Activated naive CD4-positive, alpha-beta T cell treated with anti-CD3 and anti-CD28 coated beads, Interleukin-2, amount 50 U/mL, for 72 hours (primary cell): ENCODE measurements around the gene ERVFRD-1. TPM values are rescaled to one million over a fixed set of nuclear protein-coding genes. Genes with fewer than 3 reads are reported as not detected.
"Not testable (repeated sequence)": the region's sequence is repeated elsewhere in the genome, so short reads cannot be mapped to it uniquely, and the experiment has no call there.

Experiments
- ATAC-seq, 2 donors: fragments of 150-1000 bp; cut with Tn5 transposase; 2 replicates each; pipeline ENCODE4 v1.10.0; 2021; ENCODE audit warnings: mild to moderate bottlenecking in 2 of 2, moderate library complexity in 2 of 2
- DNase-seq, 2 donors: peaks; one replicate each; pipeline ENCODE4 v3.0.0; 2021 to 2022; ENCODE audit warnings: low spot score in 2 of 2
- H3K27ac Mint-ChIP-seq, 2 donors: one replicate each; pipeline ENCODE4 v1.8.0; 2022; ENCODE audit warnings: mild to moderate bottlenecking in 2 of 2, mixed read lengths in 2 of 2
- H3K36me3 Mint-ChIP-seq, 2 donors: one replicate each; pipeline ENCODE4 v1.8.0; 2022; ENCODE audit warnings: mixed read lengths in 2 of 2
- H3K9me3 Mint-ChIP-seq, 2 donors: one replicate each; pipeline ENCODE4 v1.8.0; 2022; ENCODE audit warnings: mixed read lengths in 2 of 2
- total RNA-seq, 2 donors: library from RNA; stranded (reverse); gene quantifications; one replicate each; pipeline ENCODE4 v1.2.3, GENCODE V29; 2022

The ERVFRD-1 gene
- total RNA-seq, 2 donors from 2014 or later, result not detected

- no peak for DNase-seq
- no peak overlapping the region for H3K27ac Mint-ChIP-seq
- H3K9me3 Mint-ChIP-seq, result peaks cover 0 to 9% of the 10 kb centered on the region in 2 donors
- H3K36me3 Mint-ChIP-seq, result peaks cover 0 to 5% of the 10 kb centered on the region in 2 donors
- no peak for ATAC-seq
Measured at GRCh38 chr6:11136809-11137208, 25.3 kb upstream of the ERVFRD-1 start.

DNA sequence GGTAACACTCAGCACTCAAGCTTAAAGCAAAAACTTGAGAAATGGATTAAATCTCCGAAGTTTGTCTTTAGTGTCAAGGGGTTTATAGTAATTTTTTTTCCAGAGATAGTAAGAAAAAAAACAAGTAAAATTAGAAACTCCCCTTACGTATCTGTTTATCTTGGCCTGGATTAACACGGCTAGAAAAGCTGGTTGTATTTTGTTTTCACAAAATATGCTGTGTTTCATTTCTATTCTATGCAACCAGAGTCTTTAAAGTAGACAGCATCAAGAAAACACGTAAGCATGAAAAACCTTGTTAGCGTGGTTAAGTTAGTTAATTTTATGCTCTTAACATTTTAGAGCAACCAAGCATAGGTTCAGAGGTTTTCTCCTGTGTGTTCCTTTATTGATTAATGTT lies 21.8 kb upstream of the ERVFRD-1 start:
- ATAC-seq (no peak), DNase-seq (no peak)
- H3K9me3 Mint-ChIP-seq, result no peaks in the 10 kb centered on the region
- no peak overlapping the region for H3K27ac Mint-ChIP-seq
- H3K36me3 Mint-ChIP-seq, result peaks cover 0 to 5% of the 10 kb centered on the region in 2 donors

DNA sequence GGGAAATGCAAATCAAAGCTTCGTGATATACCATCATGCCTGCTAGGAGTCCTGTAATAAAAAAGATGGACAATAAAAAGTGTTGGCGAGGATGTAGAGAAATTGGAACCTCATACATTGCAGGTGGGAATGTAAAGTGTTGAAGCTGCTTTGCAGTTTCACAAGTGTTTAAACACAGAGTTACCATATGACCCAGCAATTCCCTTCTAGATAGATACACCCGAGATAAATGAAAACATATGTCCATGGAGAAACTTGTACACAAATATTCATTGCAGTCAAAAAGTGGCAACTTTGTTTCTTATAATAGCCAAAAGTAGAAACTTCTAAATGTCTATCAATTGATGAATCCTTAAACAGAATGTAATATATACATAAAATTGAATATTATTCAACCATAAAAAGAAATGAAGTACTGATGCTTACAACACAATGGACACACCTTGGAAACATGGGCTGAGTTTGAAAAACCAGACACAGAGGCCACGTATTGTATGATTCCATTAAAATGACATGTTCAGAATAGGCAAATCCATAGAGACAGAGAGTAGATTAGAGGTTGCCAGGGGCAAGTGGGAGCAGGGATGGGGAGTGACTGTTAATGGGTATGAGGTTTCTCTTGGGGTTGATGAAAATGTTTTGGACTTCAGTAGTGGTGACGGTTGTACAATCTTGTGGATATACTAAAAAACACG lies 20.8 kb upstream of the ERVFRD-1 start:
- no peak overlapping the region for H3K27ac Mint-ChIP-seq
- H3K36me3 Mint-ChIP-seq, result peaks cover 0 to 5% of the 10 kb centered on the region in 2 donors
- no peak for DNase-seq
- H3K9me3 Mint-ChIP-seq, result no peaks in the 10 kb centered on the region
- no peak for ATAC-seq

DNA sequence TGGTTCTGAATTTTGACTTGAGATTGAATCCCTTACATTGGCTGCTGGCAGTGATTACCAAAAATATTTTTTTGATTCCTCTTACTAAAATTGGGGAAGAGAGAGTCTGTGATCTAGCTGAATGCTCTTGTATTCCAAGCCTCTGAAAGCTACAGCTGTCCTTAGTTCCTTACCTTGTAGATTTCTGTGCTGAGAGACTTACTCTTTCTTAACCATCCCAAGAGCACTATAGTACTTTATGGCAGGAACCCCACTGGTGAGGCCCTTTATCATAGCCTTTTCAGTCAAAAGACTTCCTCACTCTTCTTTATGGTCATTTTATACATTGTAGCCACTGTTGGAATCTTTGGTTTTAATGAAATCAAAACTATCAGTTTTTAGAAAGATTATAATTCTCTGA lies 19.1 kb upstream of the ERVFRD-1 start:
- peaks cover 0 to 10% of the 10 kb centered on the region in 2 donors for H3K36me3 Mint-ChIP-seq
- peak overlapping the region in 1 of 2 donors; percentile 6 for H3K27ac Mint-ChIP-seq
- ATAC-seq (no peak), DNase-seq (no peak)
- no peaks in the 10 kb centered on the region for H3K9me3 Mint-ChIP-seq

GRCh38 chr6:11129908-11130565 lies 18.5 kb upstream of the ERVFRD-1 start:
- no peaks in the 10 kb centered on the region for H3K9me3 Mint-ChIP-seq
- DNase-seq, result no peak
- ATAC-seq, result no peak
- H3K36me3 Mint-ChIP-seq, result peaks cover 0 to 8% of the 10 kb centered on the region in 2 donors
- peak overlapping the region in 1 of 2 donors; percentile 6 for H3K27ac Mint-ChIP-seq

DNA sequence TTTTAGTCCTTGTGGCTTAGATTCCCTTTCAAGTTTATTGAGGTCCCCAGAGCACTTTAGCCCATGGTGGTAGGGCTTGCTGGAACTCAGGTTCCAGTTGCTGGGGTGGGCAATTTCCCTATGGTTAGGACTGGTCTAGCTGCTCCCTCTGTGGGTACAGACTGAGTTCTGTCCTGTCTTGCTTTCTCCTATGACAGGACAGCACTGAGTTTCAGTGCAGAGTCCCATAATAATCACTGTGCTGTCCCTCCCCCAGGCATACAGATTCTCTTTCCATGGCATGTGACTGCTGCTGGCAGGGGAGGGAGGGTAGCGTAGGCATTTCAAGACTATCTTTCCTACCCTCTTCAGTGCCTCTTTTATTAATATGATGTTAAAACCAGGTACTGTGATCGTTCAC lies 17.1 kb upstream of the ERVFRD-1 start:
- no peak for DNase-seq
- no peak overlapping the region for H3K27ac Mint-ChIP-seq
- H3K36me3 Mint-ChIP-seq, result peaks cover 0 to 5% of the 10 kb centered on the region in 2 donors
- no peak for ATAC-seq
- H3K9me3 Mint-ChIP-seq, result no peaks in the 10 kb centered on the region

GRCh38 chr6:11126876-11127275 lies 15.4 kb upstream of the ERVFRD-1 start:
- DNase-seq, result no peak
- H3K36me3 Mint-ChIP-seq, result peaks cover 0 to 5% of the 10 kb centered on the region in 2 donors
- peak overlapping the region in 1 of 2 donors; percentile 66 for H3K27ac Mint-ChIP-seq
- ATAC-seq, result no peak
- no peaks in the 10 kb centered on the region for H3K9me3 Mint-ChIP-seq

GRCh38 chr6:11123978-11124377 lies 12.5 kb upstream of the ERVFRD-1 start:
- no peaks in the 10 kb centered on the region for H3K9me3 Mint-ChIP-seq
- ATAC-seq, result no peak
- no peak for DNase-seq
- no peak overlapping the region for H3K27ac Mint-ChIP-seq
- H3K36me3 Mint-ChIP-seq, result peaks cover 2 to 5% of the 10 kb centered on the region in 2 donors

- peak in 1 of 2 donors; percentile 75 for ATAC-seq
- Mint-ChIP-seq H3K9me3 (no peaks in the 10 kb centered on the region), H3K36me3 (peaks cover 5 to 6% of the 10 kb centered on the region in 2 donors), H3K27ac (no peak overlapping the region)
- no peak for DNase-seq
Measured at GRCh38 chr6:11122380-11122779, 10.9 kb upstream of the ERVFRD-1 start.

- Mint-ChIP-seq H3K9me3 (no peaks in the 10 kb centered on the region), H3K36me3 (peaks cover 5 to 6% of the 10 kb centered on the region in 2 donors)
- ATAC-seq, result no peak
Measured at GRCh38 chr6:11121851-11122250, 10.3 kb upstream of the ERVFRD-1 start.

GRCh38 chr6:11120271-11121005 lies 8.9 kb upstream of the ERVFRD-1 start:
- Mint-ChIP-seq H3K27ac (no peak overlapping the region), H3K36me3 (peaks cover 0 to 6% of the 10 kb centered on the region in 2 donors), H3K9me3 (no peaks in the 10 kb centered on the region)
- DNase-seq, result no peak
- ATAC-seq, result no peak

More at GRCh38 chr6:11121851-11122250, 10.3 kb upstream of the ERVFRD-1 start:
- no peak overlapping the region for H3K27ac Mint-ChIP-seq
- DNase-seq, result no peak

DNA sequence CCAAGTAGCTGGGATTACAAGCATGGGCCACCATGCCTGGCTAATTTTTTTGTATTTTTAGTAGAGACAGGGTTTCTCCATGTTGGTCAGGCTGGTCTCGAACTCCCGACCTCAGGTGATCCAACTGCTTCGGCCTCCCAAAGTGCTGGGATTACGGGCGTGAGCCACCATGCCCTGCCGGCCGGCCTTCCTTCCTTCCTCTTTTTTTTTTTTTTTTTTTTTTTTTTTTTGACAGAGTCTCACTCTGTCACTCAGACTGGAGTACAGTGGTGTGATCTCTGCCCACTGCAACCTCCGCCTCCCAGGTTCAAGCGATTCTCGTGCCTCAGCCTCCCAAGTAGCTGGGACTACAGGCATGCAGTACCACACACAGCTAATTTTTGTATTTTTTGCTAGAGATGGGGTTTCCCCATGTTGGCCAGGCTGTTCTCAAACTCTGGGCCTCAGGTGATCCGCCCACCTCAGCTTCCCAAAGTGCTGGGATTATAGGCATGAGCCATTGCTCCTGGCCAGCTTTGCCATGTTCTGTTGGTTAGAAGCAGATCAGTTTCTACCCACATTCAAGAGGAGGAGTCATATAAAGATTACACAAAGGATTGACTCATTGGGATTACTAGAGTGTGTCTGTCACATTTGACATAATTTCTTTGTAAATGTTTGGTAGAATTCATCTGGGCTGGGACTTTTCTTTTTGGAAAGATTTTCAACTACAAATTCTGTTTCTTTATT lies 4.4 kb upstream of the ERVFRD-1 start:
- ATAC-seq, result peak; percentile 91 to 93
- not testable (repeated sequence) for H3K27ac Mint-ChIP-seq, H3K36me3 Mint-ChIP-seq, DNase-seq, H3K9me3 Mint-ChIP-seq

GRCh38 chr6:11113038-11113437 lies 1.5 kb upstream of the ERVFRD-1 start:
- H3K36me3 Mint-ChIP-seq, result no peaks in the 10 kb centered on the region
- no peaks in the 10 kb centered on the region for H3K9me3 Mint-ChIP-seq
- ATAC-seq, result no peak
- no peak for DNase-seq
- H3K27ac Mint-ChIP-seq, result no peak overlapping the region

GRCh38 chr6:11111769-11112437 lies 378 bp upstream of the ERVFRD-1 start:
- Mint-ChIP-seq H3K9me3 (no peaks in the 10 kb centered on the region), H3K27ac (peak overlapping the region in 1 of 2 donors; percentile 55), H3K36me3 (no peaks in the 10 kb centered on the region)
- ATAC-seq (no peak), DNase-seq (no peak)

DNA sequence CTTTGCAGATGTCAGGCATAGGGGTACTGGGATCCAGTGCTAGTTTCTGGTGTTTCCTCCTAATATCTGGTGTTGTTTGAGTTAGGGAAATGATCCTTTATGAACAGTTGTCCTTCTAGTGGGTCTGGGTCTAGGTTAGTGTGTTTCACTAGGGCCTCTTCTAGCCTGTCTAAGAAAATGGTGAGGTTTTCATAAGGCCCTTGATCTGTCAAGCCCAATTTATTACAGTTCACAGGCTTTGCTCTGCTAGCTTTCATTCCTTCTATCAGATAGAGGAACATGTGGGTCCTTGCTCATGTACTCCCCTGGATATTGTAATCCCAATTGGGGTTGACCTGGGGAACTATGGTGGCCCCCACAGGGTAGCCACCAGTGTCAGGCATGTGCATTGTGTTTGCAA lies 2.8 kb downstream of the ERVFRD-1 start:
- Mint-ChIP-seq H3K36me3 (no peaks in the 10 kb centered on the region), H3K27ac (no peak overlapping the region), H3K9me3 (no peaks in the 10 kb centered on the region)
- no peak for ATAC-seq
- DNase-seq, result no peak

- peaks cover 0 to 8% of the 10 kb centered on the region in 2 donors for H3K9me3 Mint-ChIP-seq
- ATAC-seq (no peak), DNase-seq (no peak)
- H3K27ac Mint-ChIP-seq, result no peak overlapping the region
- H3K36me3 Mint-ChIP-seq, result peaks cover 0 to 35% of the 10 kb centered on the region in 2 donors
Measured at GRCh38 chr6:11103065-11103464, 8.5 kb downstream of the ERVFRD-1 start.
